NCI-H748 treated with DMSO at 0.1 percent for 48 hours (cell line): ENCODE measurements around the gene CHTF18.

ENCODE experiments used
- DNase-seq: peaks from one replicate; lab custom pipeline; 2025; lab: John Stamatoyannopoulos, UW

Gene CHTF18

DNA sequence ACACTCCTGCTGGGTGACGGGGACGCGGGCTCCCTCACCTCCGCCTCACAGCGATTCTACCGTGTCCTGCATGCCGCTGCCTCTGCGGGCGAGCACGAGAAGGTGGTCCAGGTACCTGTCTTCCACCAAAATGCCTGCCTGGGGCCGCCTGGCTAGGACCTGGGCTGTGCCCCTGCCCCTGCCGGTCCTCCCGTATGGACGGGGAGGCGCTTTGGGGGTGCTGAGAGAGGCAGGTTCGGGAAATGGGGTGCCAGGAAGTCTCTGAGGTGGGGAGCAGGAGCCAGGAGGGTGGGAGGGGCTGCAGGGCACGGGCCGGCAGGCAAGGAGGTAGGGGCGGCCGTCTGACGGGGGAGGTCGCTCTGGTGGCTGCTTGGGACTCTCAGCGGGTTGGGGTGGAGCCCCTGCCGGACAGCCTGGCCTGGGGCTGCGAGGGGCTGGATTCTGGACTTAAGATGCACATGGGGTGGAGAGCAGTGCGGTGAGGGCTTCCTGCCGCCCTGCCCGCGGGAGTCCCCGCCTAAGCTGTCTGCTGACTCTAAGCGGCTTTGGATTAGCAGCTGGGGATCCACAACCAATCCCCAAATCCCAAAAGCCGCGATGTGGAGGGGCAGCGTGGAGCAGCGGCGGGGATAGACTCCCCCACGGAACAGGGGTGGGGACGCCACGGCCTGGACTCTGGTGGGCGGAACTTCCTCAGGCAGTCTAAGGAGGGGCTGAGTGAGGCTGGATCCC lies 5.8 kb downstream of the CHTF18 start:
- DNase-seq: no peak

DNA sequence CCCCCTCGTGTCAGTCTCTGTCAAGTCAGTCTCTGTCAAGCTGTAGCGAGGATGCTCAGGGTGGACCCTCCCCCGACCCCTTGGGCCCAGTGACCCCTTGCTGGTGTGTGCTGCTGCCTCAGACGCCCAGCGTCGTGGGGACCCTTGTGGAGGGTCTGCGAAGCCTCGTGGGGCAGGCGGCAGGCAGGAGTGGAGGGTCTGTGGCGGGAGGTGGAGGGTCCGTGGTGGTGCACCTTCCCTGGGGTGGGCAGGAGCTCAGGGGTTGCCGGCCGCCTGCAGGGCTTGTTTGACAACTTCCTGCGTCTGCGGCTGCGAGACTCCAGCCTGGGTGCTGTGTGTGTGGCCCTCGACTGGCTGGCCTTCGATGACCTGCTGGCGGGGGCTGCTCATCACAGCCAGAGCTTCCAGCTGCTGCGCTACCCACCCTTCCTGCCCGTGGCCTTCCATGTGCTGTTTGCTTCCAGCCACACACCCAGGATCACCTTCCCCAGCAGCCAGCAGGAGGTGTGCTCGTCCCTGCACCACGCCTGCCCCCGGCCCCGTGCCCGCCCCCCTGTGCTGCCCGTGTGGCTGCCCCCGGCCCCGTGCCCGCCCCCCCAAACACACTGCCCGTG lies 6.5 kb downstream of the CHTF18 start:
- no peak for DNase-seq

DNA sequence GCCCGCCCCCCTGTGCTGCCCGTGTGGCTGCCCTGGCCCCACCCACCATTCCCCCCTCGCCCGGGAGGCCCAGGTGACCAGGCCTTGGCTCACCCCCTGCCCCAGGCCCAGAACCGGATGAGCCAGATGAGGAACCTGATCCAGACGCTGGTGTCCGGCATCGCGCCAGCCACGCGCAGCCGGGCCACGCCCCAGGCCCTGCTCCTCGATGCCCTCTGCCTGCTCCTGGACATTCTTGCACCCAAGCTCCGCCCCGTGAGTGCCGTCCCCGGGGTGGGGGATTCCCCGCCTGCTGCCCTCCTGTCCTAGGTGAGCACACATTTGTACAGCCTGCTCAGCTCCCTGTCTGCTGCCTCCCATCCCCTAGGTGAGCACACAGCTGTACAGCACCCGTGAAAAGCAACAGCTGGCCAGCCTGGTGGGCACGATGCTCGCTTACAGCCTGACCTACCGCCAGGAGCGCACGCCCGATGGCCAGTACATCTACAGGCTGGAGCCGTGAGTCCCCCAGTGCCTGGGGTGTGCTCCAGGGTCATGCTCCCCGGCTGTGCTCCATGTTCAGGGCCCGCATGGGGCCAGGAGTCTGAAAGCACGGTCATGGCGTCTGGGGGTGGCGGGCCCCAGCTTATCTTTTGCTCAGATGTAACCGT lies 7.3 kb downstream of the CHTF18 start:
- no peak for DNase-seq

DNA sequence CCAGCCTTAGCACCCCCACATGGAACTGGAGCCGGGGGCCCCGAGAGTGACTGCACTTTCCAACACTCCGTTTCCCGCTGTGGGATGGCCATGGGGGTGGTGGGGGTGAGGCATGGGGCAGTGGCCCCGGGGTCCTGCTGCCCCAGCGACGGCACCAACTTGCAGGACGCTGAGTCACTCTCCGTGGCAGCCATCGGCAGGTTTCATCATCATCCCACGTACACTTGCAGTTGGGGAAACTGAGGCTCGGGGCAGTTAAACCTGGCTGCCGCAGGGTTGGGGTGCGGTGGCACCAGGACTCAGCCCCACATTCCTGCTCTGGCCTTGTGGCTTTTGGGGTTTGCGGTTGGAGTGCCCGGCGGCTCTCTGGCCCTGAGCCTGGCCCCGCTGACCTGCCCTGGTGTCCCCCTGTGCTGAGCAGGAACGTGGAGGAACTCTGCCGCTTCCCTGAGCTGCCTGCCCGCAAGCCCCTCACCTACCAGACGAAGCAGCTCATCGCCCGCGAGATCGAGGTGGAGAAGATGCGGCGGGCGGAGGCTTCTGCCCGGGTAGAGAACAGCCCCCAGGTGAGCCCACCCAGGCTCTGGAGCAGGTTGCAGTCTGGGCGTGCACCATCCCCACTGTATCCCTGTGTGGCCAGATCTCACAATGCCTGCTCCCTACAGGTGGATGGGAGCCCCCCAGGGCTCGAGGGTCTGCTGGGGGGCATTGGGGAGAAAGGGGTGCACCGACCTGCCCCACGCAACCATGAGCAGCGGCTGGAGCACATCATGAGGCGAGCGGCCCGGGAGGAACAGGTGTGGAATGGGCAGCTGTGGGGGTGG lies 8.1 kb downstream of the CHTF18 start:
- no peak for DNase-seq

DNA sequence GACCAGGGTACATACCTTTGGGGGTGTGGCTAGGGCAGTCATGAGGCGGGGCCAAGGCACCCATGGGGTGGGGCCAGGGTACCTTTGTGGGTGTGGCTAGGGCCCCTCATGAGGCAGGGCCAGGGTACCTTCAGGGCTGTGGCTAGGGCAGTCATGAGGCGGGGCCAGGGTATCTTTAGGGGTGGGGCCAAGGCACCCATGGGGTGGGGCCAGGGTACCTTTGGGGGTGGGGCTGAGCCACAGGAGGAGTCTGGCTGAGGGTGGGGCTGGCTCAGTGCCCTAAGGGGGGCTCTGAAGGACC lies 8.7 kb downstream of the CHTF18 start:
- no peak for DNase-seq

DNA sequence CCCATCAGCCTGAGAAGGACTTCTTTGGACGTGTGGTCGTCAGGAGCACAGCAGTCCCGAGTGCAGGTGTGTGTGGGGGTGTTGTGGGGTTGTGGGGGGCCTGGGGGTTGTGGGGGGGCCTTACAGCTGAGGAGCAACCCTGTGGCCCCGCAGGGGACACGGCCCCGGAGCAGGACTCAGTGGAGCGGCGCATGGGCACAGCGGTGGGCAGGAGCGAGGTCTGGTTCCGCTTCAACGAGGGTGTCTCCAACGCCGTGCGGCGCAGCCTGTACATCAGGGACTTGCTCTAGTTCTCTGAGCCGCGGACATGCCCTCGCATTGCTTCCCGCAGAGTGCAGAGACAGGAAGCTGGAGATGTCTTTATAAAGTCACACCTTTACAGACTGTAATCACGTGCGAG lies 9.3 kb downstream of the CHTF18 start:
- DNase-seq: no peak

DNA sequence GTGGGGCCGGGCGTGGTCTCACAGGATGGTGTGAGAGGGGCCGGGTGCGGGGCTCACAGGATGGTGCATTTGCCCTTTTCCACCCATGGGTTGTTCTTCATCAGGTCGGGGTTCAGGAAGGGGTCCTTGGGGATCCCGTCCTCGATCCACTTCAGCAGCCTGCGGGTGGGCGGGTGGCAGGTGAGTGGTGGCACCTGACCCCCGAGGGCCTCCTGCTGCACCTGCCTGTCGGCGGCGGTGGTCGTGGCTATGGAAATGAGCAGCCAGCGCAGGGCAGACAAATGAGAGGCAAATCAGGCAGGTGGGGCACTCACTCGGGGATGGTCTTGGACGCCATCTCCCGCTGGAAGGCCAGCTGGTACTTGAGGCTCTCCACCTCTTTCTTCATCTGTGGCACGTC lies 10.2 kb downstream of the CHTF18 start:
- no peak for DNase-seq

DNA sequence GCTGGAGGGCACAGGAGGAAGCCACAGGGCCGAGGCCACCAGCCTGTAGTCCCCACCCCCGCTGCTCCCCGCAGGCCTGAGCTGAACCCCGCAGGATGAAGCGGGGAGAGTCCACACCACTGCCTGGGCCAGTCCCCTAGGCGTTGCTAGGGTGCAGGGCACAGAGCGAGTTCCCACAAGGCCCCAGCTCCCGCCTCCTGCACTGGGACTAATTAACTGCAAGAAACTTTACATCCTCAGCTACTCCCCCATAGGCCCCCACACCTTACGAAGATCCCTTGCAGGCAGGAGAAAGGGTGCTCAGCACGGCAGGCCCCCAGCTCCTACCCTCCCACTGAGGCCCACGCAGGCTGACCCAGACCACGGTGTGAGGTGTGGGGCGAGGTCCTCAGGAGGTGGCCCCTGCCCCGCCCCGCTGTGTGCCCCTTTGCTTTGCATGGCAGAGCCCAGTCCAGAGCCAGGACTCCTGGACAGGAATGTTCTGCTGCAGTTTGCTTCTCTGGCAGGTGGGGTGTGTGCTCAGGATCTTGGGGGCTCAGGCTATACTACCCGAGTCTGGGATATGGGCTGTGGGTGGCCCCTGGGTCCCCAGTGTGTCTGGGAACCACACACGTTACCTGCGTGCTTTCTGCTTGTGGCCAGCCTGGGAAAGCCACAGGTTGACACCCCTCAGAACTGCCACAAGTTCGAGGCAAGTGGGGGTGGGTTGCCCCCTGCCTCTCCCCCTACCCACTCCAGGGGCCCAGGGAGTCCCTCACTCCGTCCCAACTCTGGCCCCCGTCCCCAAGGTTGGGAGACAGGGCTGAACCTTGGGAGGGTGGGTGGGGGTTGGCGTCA lies 10.9 kb downstream of the CHTF18 start:
- DNase-seq: no peak

DNA sequence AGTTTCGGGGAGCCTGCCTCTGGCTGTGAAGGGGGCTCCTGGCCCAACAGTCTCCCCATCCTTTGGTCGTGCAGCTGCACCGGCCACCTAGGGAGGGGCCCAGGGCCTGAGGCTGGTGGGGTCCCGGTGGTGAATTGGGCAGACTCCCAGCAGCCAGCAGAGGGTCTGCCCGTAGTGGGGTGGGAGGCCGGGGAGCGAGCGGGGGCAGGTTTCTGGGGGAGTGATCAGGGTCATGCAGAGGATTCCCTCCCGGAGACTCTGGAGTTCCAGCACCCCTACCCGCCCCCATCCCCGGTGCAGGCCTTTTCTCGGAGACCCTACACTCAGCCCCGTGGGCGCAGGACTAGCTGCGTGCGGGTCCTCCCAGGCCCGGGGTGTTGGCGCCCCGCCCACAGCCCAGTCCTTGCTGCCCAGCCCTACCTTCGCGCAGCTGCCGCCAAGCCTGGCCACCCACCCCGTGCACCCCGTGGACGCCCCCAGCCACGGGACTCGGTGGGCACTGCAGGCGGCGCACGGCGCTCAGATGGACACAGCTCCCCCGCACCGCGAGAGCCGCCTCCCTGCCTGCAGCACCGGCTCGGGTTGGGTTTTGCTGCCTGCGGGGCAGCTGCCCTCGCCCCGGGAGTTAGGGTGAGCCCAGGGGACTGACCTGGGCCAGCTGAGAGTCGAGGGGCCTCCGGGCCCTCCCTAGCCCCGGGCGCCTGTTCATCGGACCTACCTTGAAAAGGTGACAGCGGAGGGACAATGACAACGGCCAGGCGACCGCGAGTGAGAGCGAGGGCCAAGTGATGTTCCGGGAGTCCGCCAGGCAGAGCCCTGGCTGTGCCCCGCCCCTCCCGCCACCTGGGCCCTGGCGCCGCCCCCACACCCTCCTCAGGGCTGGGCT lies 11.8 kb downstream of the CHTF18 start, which contains the start of gene GNG13:
Gene GNG13 (minus strand): TSS at position 787 of the 886 bp plus-strand sequence. CDS start 1,657 bp downstream, outside the sequence.
- DNase-seq: no peak

DNA sequence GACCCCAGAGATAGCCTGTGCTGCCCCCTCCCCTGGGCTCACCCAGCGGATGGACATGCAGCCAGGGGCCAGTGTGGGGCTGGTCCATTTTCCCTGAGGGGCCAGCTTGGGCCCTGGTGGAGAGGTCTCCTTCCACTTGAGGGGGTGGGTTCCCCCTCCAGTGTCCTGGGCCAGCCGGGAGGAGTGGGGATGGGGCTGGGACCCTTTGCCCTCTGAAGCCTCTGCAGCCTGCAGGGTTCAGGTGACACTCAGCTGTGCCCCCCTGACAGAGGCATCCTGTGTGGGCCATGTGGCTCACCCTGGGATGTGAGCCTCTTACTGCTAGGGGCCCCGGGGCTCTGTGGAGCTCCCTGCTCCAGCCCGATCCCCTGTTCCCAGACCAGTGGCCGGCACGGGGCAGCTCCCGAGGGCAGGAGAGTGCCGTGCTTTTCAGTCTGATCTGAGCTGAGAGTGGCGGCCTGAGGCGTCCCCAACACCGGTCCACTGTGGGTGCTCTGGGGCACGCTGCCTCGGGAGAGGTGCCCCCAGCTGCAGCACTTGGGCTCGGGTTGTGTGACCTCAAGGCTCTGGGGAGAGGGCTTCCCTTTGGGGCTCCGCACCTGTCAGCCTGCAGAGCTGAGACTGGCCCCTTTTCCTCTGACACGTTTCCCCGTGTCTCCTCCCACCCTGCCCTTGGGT lies 12.6 kb downstream of the CHTF18 start:
- DNase-seq: no peak

DNA sequence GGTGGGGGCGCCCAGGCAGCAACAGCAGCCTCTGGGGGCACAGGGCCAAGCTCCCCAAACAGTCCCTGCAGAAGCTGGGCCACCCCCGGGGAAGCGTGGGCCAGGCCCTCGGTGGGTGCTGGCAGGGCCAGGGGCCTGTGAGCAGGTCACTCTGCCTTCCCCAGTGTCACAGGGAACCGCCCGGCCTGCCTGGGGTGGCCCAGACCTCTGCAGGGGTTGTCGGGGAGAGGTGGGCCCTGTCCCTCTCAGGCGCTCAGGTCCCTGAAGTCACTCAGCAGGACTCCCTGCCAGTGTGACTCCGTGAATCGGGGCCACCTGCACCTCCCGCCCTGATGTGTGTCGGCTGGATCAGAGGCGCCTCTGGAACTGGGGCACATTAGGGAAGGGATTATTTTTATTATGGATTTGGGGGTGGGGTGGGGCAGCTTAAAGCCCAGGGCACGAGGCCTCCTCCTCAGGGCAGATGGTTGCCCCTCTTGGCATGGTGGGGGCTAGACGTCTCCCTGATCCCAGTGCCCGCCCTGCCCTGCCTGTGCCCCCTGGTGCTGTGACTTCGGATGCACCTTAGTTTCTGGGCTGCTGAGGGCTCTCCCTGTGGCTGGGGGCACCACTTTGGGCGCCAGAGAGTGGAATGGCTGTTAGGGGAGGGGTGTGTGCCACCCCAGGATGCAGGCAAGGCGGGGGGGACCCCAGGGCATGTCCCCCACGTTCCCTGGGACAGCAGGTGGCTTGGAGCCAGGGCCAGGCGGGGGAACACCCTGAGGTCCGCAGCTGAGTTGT lies 13.4 kb downstream of the CHTF18 start:
- DNase-seq: no peak

DNA sequence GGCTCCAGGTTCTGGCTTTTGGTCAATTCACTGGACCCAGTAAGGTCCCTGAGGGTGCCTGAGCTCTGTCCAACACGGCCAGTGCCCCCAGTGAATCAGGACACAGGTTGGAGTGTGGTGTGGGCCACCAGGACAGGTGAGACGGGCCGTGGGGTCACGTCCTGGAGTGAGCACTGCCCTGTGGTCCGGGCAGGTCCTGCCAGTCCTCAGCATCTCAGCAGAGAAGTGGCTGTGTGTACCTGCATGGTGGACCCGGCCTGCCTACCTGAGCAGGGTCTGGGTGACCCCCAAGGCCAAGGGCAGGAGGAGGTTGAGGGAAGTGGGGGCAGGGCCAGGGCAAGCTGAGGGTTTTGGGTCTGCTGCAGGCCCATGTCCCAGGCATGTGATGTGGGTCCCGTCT lies 14.0 kb downstream of the CHTF18 start:
- no peak for DNase-seq

DNA sequence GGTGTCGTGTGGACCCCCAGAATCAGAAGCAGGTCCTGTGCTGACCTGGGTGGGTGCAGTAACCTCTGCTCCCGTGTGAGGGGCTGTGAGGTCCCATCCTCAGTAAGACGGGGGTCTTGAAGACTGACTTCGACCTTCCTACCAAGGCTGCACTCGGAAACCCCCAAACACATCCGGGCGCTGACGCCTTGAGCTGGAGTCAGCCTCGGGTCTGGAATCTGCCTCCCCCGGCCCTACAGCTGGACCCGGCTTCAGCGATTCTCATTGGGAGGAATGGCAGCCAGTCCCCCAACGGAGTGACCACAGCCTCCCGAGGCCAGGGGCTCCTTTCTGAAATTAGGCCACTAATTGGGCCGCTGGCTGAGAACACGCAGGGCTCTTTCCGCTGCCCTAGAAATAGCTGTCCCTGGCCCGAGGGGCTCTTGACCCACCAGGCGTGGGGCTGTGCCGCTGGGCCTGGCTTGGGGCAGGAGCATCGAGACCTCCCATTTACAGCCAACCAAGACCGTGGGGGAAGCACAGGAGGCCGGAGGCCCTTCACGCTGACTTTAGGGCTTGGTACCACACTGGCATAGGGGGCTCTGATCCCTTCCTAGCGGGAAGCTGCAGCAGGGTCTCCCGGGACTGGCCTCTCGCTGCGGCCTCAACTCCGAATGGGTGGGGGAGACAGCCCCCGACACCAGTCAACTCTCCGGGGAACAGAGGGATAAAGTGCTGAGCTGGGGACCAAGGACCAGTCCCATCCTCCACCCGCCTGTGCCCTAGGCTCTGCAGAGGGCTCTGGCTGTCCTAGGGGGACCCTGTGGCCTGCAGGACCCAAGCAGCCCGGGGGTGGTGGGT lies 14.7 kb downstream of the CHTF18 start:
- no peak for DNase-seq

DNA sequence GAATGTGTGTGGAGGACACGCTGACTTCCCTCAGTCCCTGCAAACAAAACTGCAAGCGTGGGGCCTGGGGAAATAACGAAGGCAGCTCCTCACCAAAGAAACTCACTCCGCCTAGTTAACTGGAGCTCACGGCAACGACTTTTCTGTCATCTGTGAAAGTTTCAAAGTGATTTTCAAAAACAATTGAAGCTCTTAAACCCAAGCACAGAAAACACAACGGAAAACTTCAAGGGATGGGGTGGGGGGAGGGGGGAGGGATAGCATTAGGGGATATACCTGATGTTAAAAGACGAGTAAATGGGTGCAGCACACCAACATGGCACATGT lies 15.3 kb downstream of the CHTF18 start:
- no peak for DNase-seq

DNA sequence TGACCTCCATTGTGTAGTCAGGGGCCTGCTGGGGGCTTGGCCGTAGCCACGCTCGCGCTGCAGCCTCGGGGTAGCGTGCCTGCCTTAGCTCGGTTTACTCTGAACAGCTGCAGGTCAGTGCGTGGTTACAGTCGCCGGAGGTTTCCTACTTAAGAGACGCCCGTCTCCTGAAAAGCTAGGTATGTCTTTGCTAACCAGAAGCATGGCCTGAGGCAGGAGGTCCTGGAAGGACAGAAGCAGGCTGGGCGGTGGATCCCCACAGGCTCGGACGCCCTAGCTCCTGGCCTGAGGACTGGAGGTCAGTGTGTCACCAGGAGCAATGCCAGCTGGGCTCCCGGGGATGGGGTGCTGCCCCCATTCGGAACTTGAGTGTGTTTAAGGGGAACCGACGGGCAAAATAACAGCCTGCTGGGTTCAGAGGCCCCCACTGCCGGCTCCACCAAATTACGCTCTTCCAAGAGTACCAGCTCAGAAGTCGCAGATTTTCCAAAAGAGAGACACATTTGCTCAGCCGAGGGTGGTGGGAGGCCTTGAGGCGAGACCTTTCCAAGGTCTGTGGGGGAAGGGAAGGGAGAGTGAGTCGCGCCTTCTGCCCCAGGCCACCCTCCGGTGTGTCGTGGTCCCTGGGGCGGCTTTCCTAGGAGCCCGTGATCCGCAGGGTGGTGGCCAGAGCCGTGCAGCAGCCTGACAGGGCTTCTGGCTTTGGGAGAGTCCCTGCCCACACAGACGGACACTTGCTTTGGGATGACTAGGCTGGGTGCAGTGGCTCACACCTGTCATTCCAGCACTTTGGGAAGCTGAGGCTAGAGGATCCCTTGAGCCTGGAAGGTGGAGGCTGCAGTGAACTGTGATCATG lies 16.0 kb downstream of the CHTF18 start:
- no peak for DNase-seq

DNA sequence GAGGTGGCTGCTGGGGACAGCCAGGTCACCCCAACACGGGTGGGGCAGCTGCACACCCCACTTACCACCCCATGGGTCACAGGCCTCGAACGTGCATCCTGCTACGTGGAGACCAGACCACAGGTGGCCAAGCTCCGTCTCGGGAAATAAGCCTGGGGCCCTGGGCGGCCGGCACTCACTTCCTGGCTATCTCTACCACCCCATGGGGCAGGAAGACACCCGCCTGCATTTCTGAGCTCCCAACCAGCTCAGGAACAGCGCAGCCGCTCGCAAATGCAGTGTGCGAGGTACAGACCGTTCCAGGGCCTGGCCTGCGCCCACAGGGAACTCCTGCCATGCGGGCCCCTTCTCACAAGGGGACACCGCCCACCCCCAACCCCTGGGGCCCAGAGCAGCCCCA lies 17.1 kb downstream of the CHTF18 start:
- DNase-seq: no peak

DNA sequence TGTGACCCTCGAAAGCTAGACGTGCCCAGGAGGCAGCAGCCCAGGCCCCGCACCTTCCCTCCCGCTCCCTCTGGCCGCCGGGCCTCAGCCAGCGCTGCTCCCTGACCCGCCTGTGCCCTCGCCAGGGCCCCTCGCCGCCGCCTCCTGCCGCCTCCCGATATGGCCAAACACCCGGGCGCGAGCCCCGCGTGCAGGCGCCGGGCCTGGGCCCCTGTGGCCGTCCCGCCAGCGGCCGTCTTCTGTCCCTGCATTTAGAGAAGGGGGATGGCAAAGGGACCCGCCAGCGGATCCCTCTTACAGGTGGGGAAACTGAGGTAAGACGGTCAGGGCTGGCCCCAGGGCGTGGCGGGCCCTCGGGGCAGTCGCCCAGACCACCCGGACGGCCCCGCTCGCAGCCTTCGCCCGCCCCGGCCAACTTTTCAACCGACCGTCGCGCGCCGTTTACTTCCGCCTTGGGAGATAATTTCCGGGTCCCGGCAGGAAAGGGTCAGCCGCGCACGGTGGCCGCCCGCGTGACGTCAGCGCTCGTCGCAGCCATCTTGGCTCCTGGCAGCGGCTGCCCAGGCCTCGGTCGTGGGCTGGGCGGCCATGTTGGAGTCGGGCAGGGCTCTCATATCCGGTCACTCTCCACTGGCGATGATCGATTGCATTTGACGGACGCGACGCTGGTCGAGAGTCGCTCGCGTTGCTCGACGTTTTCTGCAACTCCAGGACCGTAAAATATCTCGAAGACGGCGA lies 19.1 kb downstream of the CHTF18 start:
- no peak for DNase-seq
